ENCODE measurements around the gene THSD4.

GRCh38 chr15:71187526-71187925 lies 72.3 kb downstream of the THSD4 start:
- no peak for TF ChIP-seq REST (IDR thresholded peaks at IDR 0.05)
- TF ChIP-seq CTCF (IDR thresholded peaks at IDR 0.05): no peak
- no peak for TF ChIP-seq RNF2 (IDR thresholded peaks at IDR 0.05; ENCODE audit: borderline replicate concordance, low read depth)
- TF ChIP-seq USF2 (IDR thresholded peaks at IDR 0.05): no peak

Data from A549 (cell line).